ENCODE measurements around the gene PSMG4. TPM values are rescaled to one million over a fixed set of nuclear protein-coding genes. Genes with fewer than 3 reads are reported as not detected.

The PSMG4 gene
- total RNA-seq, 1 experiment from 2014 or later: 29.3 TPM

- H3T11ph ChIP-seq (ENCODE audit: low read length): no peak overlapping the region
- H3K79me2 ChIP-seq (ENCODE audit: insufficient read depth, low read length): no peaks in the 10 kb centered on the region
- no peaks in the 10 kb centered on the region for H3K27me3 ChIP-seq (ENCODE audit: insufficient read depth, low read length)
- H3K79me1 ChIP-seq (ENCODE audit: insufficient read depth, low read depth, low read length, poor library complexity, severe bottlenecking): no peaks in the 10 kb centered on the region
- no peaks in the 10 kb centered on the region; the same call in none of the 2 replicates for H3K27me3 Mint-ChIP-seq (ENCODE audit: low read depth)
- H3K36me3 Mint-ChIP-seq (ENCODE audit: insufficient read depth in 1 of 3, low read depth in 3 of 3): peaks cover 0 to 17% (median 0%) of the 10 kb centered on the region in 3 experiments; a peak in 3 of 7 replicates
- no peaks in the 10 kb centered on the region for H3K9me3 ChIP-seq (ENCODE audit: control insufficient read depth, low read depth, low read length)
- no peak overlapping the region for H4K8ac ChIP-seq (replicated peaks; ENCODE audit: insufficient read length, low read depth, low read length)
- no peak overlapping the region for H3K18ac ChIP-seq (ENCODE audit: insufficient read length, low read depth, low read length)
- H3K9me3 Mint-ChIP-seq: no peaks in the 10 kb centered on the region
- no peak overlapping the region for H3K4me2 ChIP-seq (ENCODE audit: insufficient read depth, insufficient read length, low read length)
- WGBS (ENCODE audit: extremely low coverage, insufficient read length, low lambda C conversion rate): no CpG with 5 or more reads among the region's 11 CpGs
- H3K27ac ChIP-seq (ENCODE audit: insufficient read length, low read depth, low read length): no peak overlapping the region
- no peak for DNase-seq
- H2AK5ac ChIP-seq (ENCODE audit: insufficient read length, low read length): no peak overlapping the region
- H4K5ac ChIP-seq (ENCODE audit: insufficient read length, low read depth, low read length): no peak overlapping the region
- H3K4me3 Mint-ChIP-seq: no peak overlapping the region
- no peak for TF ChIP-seq CTCF (conservative IDR thresholded peaks at IDR 0.05)
- no peak overlapping the region for H2BK5ac ChIP-seq (ENCODE audit: insufficient read length, low read length)
- H3K56ac ChIP-seq (ENCODE audit: insufficient read length, low read depth, low read length): no peak overlapping the region
- H3K23me2 ChIP-seq (ENCODE audit: insufficient read length, low read depth, low read length, poor library complexity, severe bottlenecking): no peaks in the 10 kb centered on the region
- peaks cover 15 to 16% of the 10 kb centered on the region in 2 experiments; a peak in 3 of 4 replicates for H3K4me1 Mint-ChIP-seq
- no peak overlapping the region for H2BK15ac ChIP-seq (ENCODE audit: low read depth, low read length)
- H2BK20ac ChIP-seq (ENCODE audit: low read depth, low read length, poor library complexity, severe bottlenecking): no peak overlapping the region
- no peaks in the 10 kb centered on the region for H3K4me1 ChIP-seq (ENCODE audit: insufficient read depth, low read length)
- H2BK120ac ChIP-seq (ENCODE audit: low read depth, low read length, poor library complexity, severe bottlenecking): no peak overlapping the region
- no peak overlapping the region for H3K14ac ChIP-seq (ENCODE audit: insufficient read depth, low read length)
- H2BK12ac ChIP-seq (ENCODE audit: insufficient read length, low read depth, low read length): no peak overlapping the region
- no peak overlapping the region for H4K91ac ChIP-seq (ENCODE audit: insufficient read length, low read depth, low read length)
- no peak overlapping the region for H3K23ac ChIP-seq (ENCODE audit: insufficient read length, low read depth, low read length)
- no peak overlapping the region for H2AFZ ChIP-seq (ENCODE audit: low read length)
- H3K9ac ChIP-seq (ENCODE audit: extremely low read depth, insufficient read length, low read length): no peak overlapping the region
- H3K27ac Mint-ChIP-seq: peak overlapping the region in 1 of 3 experiments; percentile 4; a peak in 1 of 7 replicates
- no peaks in the 10 kb centered on the region for H4K20me1 ChIP-seq (ENCODE audit: control insufficient read depth, insufficient read depth, insufficient read length)
- no peak overlapping the region for H3K4ac ChIP-seq (ENCODE audit: low read depth, low read length)
Measured at GRCh38 chr6:3296537-3296936, 37.8 kb downstream of the PSMG4 start.
